GM23338 (cell line): ENCODE data around the gene CRYBA1. TPM values are rescaled to one million over a fixed set of nuclear protein-coding genes. Genes with fewer than 3 reads are reported as not detected.

Experiments used
- ATAC-seq: fragments of 200-7000 bp; cut with Tn5 transposase; 3 replicates; pipeline ENCODE4 v1.9.1; 2020
- DNase-seq: peaks from one replicate; pipeline ENCODE4 v3.0.0-alpha.2; 2015; ENCODE audit warnings: low spot score
- H2AFZ ChIP-seq: fragments of 200-600 bp; sonication (generic); 2 replicates; pipeline ENCODE4 v1.8.0; 2016; ENCODE audit warnings: antibody characterized with exemption, mild to moderate bottlenecking, moderate library complexity
- H3F3A ChIP-seq: fragments of 200-600 bp; sonication (generic); replicated peaks from 2 replicates; pipeline ENCODE4 v1.8.0; 2017; ENCODE audit warnings: antibody characterized with exemption, mixed run types, low read depth
- H3K27ac ChIP-seq: fragments of 200-600 bp; sonication (generic); 2 replicates; pipeline ENCODE4 v1.6.1; 2016; ENCODE audit warnings: low read depth
- H3K27me3 ChIP-seq: fragments of 200-600 bp; sonication (generic); 2 replicates; pipeline ENCODE4 v1.8.0; 2016; ENCODE audit warnings: mild to moderate bottlenecking, mixed run types, moderate library complexity; ENCODE audit not compliant: insufficient read depth
- H3K36me3 ChIP-seq: fragments of 200-600 bp; sonication (generic); 2 replicates; pipeline ENCODE4 v1.8.0; 2016; ENCODE audit warnings: mild to moderate bottlenecking; ENCODE audit not compliant: insufficient read depth
- H3K4me1 ChIP-seq: fragments of 200-600 bp; sonication (generic); 2 replicates; pipeline ENCODE4 v1.8.0; 2016; ENCODE audit warnings: mild to moderate bottlenecking, moderate library complexity; ENCODE audit not compliant: insufficient read depth
- H3K4me2 ChIP-seq: fragments of 200-600 bp; sonication (generic); 2 replicates; pipeline ENCODE4 v1.7.1; 2017; ENCODE audit warnings: mixed run types
- H3K4me3 ChIP-seq: fragments of 200-600 bp; sonication (generic); 2 replicates; pipeline ENCODE4 v1.6.1; 2016; ENCODE audit warnings: mixed run types
- H3K79me2 ChIP-seq: fragments of 200-600 bp; sonication (generic); replicated peaks from 2 replicates; pipeline ENCODE4 v1.8.0; 2017; ENCODE audit warnings: mild to moderate bottlenecking; ENCODE audit not compliant: insufficient read depth
- H3K9me2 ChIP-seq: fragments of 200-600 bp; sonication (generic); 2 replicates; pipeline ENCODE4 v1.8.0; 2017; ENCODE audit not compliant: insufficient read depth
- H4K20me1 ChIP-seq: fragments of 200-600 bp; sonication (generic); replicated peaks from 2 replicates; pipeline ENCODE4 v1.8.0; 2017; ENCODE audit warnings: mild to moderate bottlenecking; ENCODE audit not compliant: insufficient read depth
- H3K27ac Mint-ChIP-seq: 2 replicates; pipeline ENCODE4 v1.8.0; 2020; ENCODE audit warnings: inconsistent platforms, mild to moderate bottlenecking, moderate library complexity, mixed read lengths
- H3K27me3 Mint-ChIP-seq: 3 replicates; pipeline ENCODE4 v1.8.0; 2022; ENCODE audit warnings: low read depth, mild to moderate bottlenecking, moderate library complexity, mixed read lengths, inconsistent platforms; ENCODE audit not compliant: insufficient read depth, poor library complexity
- H3K36me3 Mint-ChIP-seq: 3 replicates; pipeline ENCODE4 v1.8.0; 2021; ENCODE audit warnings: low read depth, mild to moderate bottlenecking, inconsistent platforms, moderate library complexity, mixed read lengths
- H3K4me1 Mint-ChIP-seq: 3 replicates; pipeline ENCODE4 v1.8.0; 2020; ENCODE audit warnings: mild to moderate bottlenecking, inconsistent platforms, mixed read lengths
- H3K4me3 Mint-ChIP-seq: 3 replicates; pipeline ENCODE4 v1.8.0; 2021; ENCODE audit warnings: moderate library complexity, mild to moderate bottlenecking, inconsistent platforms, mixed read lengths
- H3K9me3 Mint-ChIP-seq: 3 replicates; pipeline ENCODE4 v1.8.0; 2020; ENCODE audit warnings: moderate library complexity, mild to moderate bottlenecking, inconsistent platforms, mixed read lengths
- CREB1 ChIP-seq: fragments of 250-450 bp; sonication (Bioruptor Pico); IDR thresholded peaks from 2 replicates; pipeline ENCODE4 v1.5.0; 2020; ENCODE audit warnings: low read depth, mild to moderate bottlenecking, moderate library complexity
- EZH2 ChIP-seq: fragments of 200-600 bp; sonication (generic); IDR thresholded peaks from one replicate; pipeline ENCODE4 v1.8.0; 2017; ENCODE audit warnings: antibody characterized with exemption, mild to moderate bottlenecking, low read depth; ENCODE audit not compliant: unreplicated experiment
- EZH2phosphoT487 ChIP-seq: fragments of 200-600 bp; sonication (generic); IDR thresholded peaks from one replicate; pipeline ENCODE4 v1.8.1; 2018; ENCODE audit warnings: antibody characterized with exemption; ENCODE audit not compliant: unreplicated experiment
- JUNB ChIP-seq: IDR thresholded peaks from one replicate; pipeline ENCODE4 v1.6.1; 2016; ENCODE audit warnings: antibody characterized with exemption; ENCODE audit not compliant: unreplicated experiment
- NANOG ChIP-seq: IDR thresholded peaks from 2 replicates; pipeline ENCODE4 v1.6.1; 2016; ENCODE audit warnings: antibody characterized with exemption, borderline replicate concordance
- POLR2AphosphoS5 ChIP-seq: IDR thresholded peaks from 2 replicates; pipeline ENCODE4 v1.6.1; 2016; ENCODE audit warnings: antibody characterized with exemption, low read depth
- STAT1 ChIP-seq: IDR thresholded peaks from one replicate; pipeline ENCODE4 v1.6.1; 2016; ENCODE audit warnings: antibody characterized with exemption; ENCODE audit not compliant: unreplicated experiment
- ZNF114 ChIP-seq: fragments of 250-450 bp; sonication (Bioruptor Pico); IDR thresholded peaks from 2 replicates; pipeline ENCODE4 v1.5.0; 2020; ENCODE audit warnings: mild to moderate bottlenecking, moderate library complexity
- ZNF331 ChIP-seq: fragments of 250-450 bp; sonication (Bioruptor Pico); IDR thresholded peaks from 2 replicates; pipeline ENCODE4 v1.5.0; 2020; ENCODE audit warnings: low read depth, mild to moderate bottlenecking, moderate library complexity
- polyA plus RNA-seq: library from polyadenylated mRNA; unstranded; fragments of >200 nt; fragmentation: Nextera tagmentation; extraction: Ambion mirVana; gene quantifications from 2 replicates; pipeline ENCODE4 v1.2.1, GENCODE V29; 2016
- total RNA-seq: library from RNA; depleted of rRNA; stranded (reverse); fragments of >200 nt; shearing (Covaris generic); gene quantifications from 2 replicates; pipeline ENCODE4 v1.2.3, GENCODE V29; 2014
- TF ChIP-seq, protein P1 (sequence below): IDR thresholded peaks from 2 replicates; pipeline ENCODE4 v1.6.1; 2016; ENCODE audit warnings: antibody characterized with exemption
- TF ChIP-seq, protein P2 (sequence below): fragments of 250-450 bp; sonication (Bioruptor Pico); IDR thresholded peaks from 2 replicates; pipeline ENCODE4 v1.5.0; 2020; ENCODE audit warnings: mild to moderate bottlenecking, moderate library complexity
- TF ChIP-seq, protein P3 (sequence below): IDR thresholded peaks from one replicate; pipeline ENCODE4 v1.6.1; 2018; ENCODE audit warnings: antibody characterized with exemption; ENCODE audit not compliant: unreplicated experiment
- TF ChIP-seq, protein P4 (sequence below), 2 experiments: fragments of 200-600 bp in 1 of 2; sonication (generic) in 1 of 2; conservative IDR thresholded peaks; 2 replicates each; pipeline versions ENCODE4 v1.5.1 to v1.6.1; 2016 to 2017; ENCODE audit warnings: antibody characterized with exemption in 2 of 2, low read depth in 2 of 2, mild to moderate bottlenecking in 2 of 2, moderate library complexity in 1 of 2

Gene CRYBA1
- total and polyA plus RNA-seq, 2 experiments from 2014 or later: not detected

DNA sequence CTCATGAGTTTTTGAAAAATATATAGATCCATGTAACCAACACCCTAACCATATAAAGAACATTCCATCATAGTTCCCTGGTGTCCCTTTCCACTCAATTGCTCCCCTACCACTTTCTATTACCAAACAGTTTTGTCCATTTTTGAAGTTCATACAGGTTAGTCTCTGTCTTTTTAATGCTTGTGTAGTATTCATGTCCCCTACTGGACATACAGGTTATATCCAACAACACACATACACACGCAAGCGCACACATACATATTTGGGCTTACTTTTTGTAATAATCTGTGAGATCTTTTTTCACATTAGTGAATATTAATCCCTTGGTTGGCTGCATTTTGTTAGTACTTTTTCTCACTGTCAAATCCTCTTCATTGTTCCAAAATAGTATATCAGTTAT, 6.4 kb downstream of the CRYBA1 start:
- Histone ChIP-seq H2AFZ (no peak overlapping the region), H3K27me3 (no peaks in the 10 kb centered on the region), H3K4me1 (no peaks in the 10 kb centered on the region), H3K79me2 (no peaks in the 10 kb centered on the region), H3K4me3 (no peak overlapping the region), H3K9me2 (no peaks in the 10 kb centered on the region; the same call in 1 of the 2 replicates), H3F3A (peaks cover 3% of the 10 kb centered on the region; the same call in 1 of the 2 replicates), H4K20me1 (peaks cover 18% of the 10 kb centered on the region), H3K36me3 (no peaks in the 10 kb centered on the region), H3K4me2 (no peak overlapping the region), H3K27ac (no peak overlapping the region)
- H3K27me3 Mint-ChIP-seq: peaks cover 3% of the 10 kb centered on the region
- no peak for DNase-seq
- no peak overlapping the region for H3K27ac Mint-ChIP-seq
- no peaks in the 10 kb centered on the region for H3K9me3 Mint-ChIP-seq
- ATAC-seq: no peak
- H3K4me3 Mint-ChIP-seq: no peak overlapping the region
- no peaks in the 10 kb centered on the region for H3K4me1 Mint-ChIP-seq
- TF ChIP-seq, protein P1, sequence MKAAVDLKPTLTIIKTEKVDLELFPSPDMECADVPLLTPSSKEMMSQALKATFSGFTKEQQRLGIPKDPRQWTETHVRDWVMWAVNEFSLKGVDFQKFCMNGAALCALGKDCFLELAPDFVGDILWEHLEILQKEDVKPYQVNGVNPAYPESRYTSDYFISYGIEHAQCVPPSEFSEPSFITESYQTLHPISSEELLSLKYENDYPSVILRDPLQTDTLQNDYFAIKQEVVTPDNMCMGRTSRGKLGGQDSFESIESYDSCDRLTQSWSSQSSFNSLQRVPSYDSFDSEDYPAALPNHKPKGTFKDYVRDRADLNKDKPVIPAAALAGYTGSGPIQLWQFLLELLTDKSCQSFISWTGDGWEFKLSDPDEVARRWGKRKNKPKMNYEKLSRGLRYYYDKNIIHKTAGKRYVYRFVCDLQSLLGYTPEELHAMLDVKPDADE: no peak
- TF ChIP-seq JUNB (no peak), NANOG (no peak), ZNF114 (CRISPR knock-in tag) (no peak), EZH2 (no peak), STAT1 (no peak), EZH2phosphoT487 (no peak), CREB1 (CRISPR knock-in tag) (no peak), ZNF331 (CRISPR knock-in tag) (no peak), POLR2AphosphoS5 (no peak)
- TF ChIP-seq, protein P2, sequence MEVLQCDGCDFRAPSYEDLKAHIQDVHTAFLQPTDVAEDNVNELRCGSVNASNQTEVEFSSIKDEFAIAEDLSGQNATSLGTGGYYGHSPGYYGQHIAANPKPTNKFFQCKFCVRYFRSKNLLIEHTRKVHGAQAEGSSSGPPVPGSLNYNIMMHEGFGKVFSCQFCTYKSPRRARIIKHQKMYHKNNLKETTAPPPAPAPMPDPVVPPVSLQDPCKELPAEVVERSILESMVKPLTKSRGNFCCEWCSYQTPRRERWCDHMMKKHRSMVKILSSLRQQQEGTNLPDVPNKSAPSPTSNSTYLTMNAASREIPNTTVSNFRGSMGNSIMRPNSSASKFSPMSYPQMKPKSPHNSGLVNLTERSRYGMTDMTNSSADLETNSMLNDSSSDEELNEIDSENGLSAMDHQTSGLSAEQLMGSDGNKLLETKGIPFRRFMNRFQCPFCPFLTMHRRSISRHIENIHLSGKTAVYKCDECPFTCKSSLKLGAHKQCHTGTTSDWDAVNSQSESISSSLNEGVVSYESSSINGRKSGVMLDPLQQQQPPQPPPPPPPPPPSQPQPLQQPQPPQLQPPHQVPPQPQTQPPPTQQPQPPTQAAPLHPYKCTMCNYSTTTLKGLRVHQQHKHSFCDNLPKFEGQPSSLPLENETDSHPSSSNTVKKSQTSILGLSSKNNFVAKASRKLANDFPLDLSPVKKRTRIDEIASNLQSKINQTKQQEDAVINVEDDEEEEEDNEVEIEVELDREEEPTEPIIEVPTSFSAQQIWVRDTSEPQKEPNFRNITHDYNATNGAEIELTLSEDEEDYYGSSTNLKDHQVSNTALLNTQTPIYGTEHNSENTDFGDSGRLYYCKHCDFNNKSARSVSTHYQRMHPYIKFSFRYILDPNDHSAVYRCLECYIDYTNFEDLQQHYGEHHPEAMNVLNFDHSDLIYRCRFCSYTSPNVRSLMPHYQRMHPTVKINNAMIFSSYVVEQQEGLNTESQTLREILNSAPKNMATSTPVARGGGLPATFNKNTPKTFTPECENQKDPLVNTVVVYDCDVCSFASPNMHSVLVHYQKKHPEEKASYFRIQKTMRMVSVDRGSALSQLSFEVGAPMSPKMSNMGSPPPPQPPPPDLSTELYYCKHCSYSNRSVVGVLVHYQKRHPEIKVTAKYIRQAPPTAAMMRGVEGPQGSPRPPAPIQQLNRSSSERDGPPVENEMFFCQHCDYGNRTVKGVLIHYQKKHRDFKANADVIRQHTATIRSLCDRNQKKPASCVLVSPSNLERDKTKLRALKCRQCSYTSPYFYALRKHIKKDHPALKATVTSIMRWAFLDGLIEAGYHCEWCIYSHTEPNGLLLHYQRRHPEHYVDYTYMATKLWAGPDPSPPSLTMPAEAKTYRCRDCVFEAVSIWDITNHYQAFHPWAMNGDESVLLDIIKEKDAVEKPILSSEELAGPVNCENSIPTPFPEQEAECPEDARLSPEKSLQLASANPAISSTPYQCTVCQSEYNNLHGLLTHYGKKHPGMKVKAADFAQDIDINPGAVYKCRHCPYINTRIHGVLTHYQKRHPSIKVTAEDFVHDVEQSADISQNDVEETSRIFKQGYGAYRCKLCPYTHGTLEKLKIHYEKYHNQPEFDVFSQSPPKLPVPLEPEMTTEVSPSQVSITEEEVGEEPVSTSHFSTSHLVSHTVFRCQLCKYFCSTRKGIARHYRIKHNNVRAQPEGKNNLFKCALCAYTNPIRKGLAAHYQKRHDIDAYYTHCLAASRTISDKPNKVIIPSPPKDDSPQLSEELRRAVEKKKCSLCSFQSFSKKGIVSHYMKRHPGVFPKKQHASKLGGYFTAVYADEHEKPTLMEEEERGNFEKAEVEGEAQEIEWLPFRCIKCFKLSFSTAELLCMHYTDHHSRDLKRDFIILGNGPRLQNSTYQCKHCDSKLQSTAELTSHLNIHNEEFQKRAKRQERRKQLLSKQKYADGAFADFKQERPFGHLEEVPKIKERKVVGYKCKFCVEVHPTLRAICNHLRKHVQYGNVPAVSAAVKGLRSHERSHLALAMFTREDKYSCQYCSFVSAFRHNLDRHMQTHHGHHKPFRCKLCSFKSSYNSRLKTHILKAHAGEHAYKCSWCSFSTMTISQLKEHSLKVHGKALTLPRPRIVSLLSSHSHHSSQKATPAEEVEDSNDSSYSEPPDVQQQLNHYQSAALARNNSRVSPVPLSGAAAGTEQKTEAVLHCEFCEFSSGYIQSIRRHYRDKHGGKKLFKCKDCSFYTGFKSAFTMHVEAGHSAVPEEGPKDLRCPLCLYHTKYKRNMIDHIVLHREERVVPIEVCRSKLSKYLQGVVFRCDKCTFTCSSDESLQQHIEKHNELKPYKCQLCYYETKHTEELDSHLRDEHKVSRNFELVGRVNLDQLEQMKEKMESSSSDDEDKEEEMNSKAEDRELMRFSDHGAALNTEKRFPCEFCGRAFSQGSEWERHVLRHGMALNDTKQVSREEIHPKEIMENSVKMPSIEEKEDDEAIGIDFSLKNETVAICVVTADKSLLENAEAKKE (CRISPR knock-in tag): no peak
- TF ChIP-seq, protein P3, sequence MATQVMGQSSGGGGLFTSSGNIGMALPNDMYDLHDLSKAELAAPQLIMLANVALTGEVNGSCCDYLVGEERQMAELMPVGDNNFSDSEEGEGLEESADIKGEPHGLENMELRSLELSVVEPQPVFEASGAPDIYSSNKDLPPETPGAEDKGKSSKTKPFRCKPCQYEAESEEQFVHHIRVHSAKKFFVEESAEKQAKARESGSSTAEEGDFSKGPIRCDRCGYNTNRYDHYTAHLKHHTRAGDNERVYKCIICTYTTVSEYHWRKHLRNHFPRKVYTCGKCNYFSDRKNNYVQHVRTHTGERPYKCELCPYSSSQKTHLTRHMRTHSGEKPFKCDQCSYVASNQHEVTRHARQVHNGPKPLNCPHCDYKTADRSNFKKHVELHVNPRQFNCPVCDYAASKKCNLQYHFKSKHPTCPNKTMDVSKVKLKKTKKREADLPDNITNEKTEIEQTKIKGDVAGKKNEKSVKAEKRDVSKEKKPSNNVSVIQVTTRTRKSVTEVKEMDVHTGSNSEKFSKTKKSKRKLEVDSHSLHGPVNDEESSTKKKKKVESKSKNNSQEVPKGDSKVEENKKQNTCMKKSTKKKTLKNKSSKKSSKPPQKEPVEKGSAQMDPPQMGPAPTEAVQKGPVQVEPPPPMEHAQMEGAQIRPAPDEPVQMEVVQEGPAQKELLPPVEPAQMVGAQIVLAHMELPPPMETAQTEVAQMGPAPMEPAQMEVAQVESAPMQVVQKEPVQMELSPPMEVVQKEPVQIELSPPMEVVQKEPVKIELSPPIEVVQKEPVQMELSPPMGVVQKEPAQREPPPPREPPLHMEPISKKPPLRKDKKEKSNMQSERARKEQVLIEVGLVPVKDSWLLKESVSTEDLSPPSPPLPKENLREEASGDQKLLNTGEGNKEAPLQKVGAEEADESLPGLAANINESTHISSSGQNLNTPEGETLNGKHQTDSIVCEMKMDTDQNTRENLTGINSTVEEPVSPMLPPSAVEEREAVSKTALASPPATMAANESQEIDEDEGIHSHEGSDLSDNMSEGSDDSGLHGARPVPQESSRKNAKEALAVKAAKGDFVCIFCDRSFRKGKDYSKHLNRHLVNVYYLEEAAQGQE: no peak
- TF ChIP-seq, protein P4, sequence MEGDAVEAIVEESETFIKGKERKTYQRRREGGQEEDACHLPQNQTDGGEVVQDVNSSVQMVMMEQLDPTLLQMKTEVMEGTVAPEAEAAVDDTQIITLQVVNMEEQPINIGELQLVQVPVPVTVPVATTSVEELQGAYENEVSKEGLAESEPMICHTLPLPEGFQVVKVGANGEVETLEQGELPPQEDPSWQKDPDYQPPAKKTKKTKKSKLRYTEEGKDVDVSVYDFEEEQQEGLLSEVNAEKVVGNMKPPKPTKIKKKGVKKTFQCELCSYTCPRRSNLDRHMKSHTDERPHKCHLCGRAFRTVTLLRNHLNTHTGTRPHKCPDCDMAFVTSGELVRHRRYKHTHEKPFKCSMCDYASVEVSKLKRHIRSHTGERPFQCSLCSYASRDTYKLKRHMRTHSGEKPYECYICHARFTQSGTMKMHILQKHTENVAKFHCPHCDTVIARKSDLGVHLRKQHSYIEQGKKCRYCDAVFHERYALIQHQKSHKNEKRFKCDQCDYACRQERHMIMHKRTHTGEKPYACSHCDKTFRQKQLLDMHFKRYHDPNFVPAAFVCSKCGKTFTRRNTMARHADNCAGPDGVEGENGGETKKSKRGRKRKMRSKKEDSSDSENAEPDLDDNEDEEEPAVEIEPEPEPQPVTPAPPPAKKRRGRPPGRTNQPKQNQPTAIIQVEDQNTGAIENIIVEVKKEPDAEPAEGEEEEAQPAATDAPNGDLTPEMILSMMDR (conservative IDR thresholded peaks at IDR 0.05; ENCODE audit: low read depth in 2 of 2): no peak
- H3K36me3 Mint-ChIP-seq: no peaks in the 10 kb centered on the region; the same call in 2 of the 3 replicates
